AG04449 (cell line): ENCODE results near the gene ACER3.
"Not testable (repeated sequence)": the region's sequence is repeated elsewhere in the genome, so short reads cannot be mapped to it uniquely, and the experiment has no call there.

Source experiments
- CTCF ChIA-PET: fragments of 350-600 bp; formaldehyde crosslinking; extraction: SDS; loops from one replicate; lab custom pipeline; 2021; ENCODE audit warnings: antibody characterized with exemption; lab: Yijun Ruan, JAX
- POLR2A ChIA-PET: fragments of 400-600, 350-600 bp; formaldehyde crosslinking; extraction: SDS; loops from one replicate; lab custom pipeline; 2020; ENCODE audit warnings: antibody characterized with exemption, inconsistent platforms; lab: Yijun Ruan, JAX
- DNase-seq: peaks from one replicate; pipeline ENCODE4 v3.0.0-alpha.2; 2010; ENCODE audit warnings: low read depth, low spot score
- H3K4me3 ChIP-seq: 2 replicates; pipeline ENCODE4 v1.5.1; 2011; ENCODE audit warnings: low read depth, mild to moderate bottlenecking, control low read depth, low read length
- TF ChIP-seq, protein P1 (sequence below): IDR thresholded peaks from one replicate; pipeline ENCODE4 v1.5.1; 2011; ENCODE audit warnings: mild to moderate bottlenecking, moderate library complexity, low read length, control low read depth, inconsistent platforms; ENCODE audit not compliant: insufficient read depth; ENCODE audit errors: missing control alignments

Gene ACER3

DNA sequence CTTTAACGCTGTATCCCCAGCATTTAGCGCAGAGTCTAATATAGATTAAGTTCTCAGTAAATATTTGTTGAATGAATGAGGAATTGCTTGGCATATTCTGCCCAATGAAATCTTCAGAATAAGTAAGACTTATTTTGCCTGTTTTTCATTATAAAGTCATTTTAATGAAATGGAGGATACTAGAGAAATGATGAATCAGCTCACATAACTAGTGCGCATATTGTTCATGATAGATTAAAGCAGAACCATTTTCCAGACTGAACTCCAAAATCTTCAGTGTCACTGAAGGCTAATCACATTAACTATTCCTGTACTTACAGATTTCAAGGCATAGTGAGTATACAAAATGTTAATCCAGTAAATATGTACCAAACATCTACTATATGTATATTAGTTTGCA, 29.6 kb downstream of the ACER3 start:
- TF ChIP-seq, protein P1, sequence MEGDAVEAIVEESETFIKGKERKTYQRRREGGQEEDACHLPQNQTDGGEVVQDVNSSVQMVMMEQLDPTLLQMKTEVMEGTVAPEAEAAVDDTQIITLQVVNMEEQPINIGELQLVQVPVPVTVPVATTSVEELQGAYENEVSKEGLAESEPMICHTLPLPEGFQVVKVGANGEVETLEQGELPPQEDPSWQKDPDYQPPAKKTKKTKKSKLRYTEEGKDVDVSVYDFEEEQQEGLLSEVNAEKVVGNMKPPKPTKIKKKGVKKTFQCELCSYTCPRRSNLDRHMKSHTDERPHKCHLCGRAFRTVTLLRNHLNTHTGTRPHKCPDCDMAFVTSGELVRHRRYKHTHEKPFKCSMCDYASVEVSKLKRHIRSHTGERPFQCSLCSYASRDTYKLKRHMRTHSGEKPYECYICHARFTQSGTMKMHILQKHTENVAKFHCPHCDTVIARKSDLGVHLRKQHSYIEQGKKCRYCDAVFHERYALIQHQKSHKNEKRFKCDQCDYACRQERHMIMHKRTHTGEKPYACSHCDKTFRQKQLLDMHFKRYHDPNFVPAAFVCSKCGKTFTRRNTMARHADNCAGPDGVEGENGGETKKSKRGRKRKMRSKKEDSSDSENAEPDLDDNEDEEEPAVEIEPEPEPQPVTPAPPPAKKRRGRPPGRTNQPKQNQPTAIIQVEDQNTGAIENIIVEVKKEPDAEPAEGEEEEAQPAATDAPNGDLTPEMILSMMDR = no peak
- POLR2A ChIA-PET = no interaction called here
- CTCF ChIA-PET = interaction anchor here (16.2 kb wide), 1 partner anchor 29 kb away, joined by 111 read pairs; no protein-coding TSS in a partner anchor
- DNase-seq = no peak
- no peak overlapping the region for H3K4me3 ChIP-seq

DNA sequence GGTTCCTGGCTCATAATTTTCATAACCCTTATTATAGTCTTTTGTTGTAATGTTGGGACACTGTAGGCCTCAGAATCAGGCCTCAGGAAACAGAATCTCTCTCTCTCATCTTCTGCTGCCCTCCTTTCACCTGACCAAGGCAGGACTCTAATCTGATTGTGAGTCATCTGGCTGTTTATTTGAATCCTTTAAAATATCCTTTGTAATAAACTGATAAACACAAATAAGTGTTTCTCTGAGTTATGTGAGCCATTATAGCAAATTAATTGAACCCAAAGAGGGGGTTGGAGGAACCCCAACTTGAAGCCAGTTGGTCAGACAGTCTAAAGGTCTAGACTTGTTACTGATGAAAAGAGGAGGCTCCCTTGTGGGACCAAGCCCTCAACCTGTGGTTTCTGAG, 30.6 kb downstream of the ACER3 start:
- ChIA-PET CTCF (interaction anchor here (16.2 kb wide), 1 partner anchor 28 kb away, joined by 111 read pairs; no protein-coding TSS in a partner anchor), POLR2A (no interaction called here)
- no peak overlapping the region for H3K4me3 ChIP-seq
- TF ChIP-seq, protein P1 = no peak
- no peak for DNase-seq

DNA sequence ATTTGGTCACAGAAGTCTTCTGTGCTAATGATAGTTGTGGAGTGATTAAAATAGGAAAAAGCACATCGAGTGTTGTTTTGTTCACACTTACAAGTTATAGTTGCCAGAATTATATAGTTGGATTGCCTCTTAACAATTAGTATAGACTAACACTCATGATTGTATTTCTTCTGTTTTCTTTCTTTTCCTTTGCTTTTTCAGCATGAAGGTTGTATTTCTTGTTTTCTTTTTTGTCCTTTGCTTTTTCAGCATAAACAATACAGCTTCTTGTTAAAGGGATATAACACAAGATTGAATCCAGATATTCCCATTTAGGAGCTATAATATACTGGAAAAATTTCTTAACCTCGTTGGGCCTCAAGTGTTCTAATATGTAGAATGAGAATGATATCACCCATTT, 31.1 kb downstream of the ACER3 start:
- ChIA-PET POLR2A (no interaction called here), CTCF (interaction anchor here (0.7 to 16.2 kb wide), 2 partner anchors 28 to 156 kb away, joined by 3 to 111 read pairs; no protein-coding TSS in a partner anchor)
- H3K4me3 ChIP-seq = no peak overlapping the region
- DNase-seq = no peak
- TF ChIP-seq, protein P1 = no peak

DNA sequence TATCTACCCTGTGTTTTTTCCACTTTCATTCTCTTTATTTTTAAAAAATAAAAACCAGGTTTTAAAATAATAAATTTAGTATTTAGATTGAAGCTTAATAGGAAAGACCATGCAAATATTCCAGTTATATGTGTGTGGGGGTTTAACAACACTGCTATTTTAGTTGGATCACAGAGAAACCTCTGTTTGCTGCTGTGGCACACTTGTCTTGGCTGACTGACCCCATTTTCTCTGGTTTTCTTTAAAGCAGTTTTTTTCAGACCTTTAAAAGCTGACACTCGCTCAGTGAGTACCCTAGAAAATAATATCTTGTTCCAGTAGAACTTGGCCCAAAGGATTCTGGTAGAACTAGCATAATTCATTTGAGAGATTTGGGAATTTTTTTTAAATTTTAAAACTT, 31.6 kb downstream of the ACER3 start:
- CTCF ChIA-PET = interaction anchor here (0.7 to 16.2 kb wide), 3 partner anchors 14 to 155 kb away, joined by 3 to 111 read pairs (median 6); no protein-coding TSS in a partner anchor
- DNase-seq = no peak
- POLR2A ChIA-PET = no interaction called here
- H3K4me3 ChIP-seq = no peak overlapping the region
- TF ChIP-seq, protein P1 = no peak

DNA sequence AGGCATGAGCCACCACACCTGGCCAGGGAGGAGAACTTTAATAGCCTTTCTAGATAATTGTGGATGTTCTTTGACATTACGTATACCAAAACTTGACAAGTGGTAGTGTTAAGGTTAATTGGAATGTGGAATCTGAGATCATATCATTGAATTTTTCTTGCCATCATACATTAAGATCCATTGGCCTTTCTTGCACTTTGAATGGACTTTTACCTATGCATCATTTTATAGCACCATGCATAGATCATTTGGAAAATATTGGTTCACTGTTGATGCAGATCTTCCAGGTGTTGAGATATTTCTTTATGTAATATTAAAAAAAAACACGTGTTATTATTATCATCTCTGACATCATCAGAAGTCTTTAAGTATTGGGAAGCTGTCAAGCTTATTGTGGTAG, 36.5 kb downstream of the ACER3 start:
- ChIA-PET POLR2A (no interaction called here), CTCF (interaction anchor here (0.7 to 16.2 kb wide), 3 partner anchors 15 to 78 kb away, joined by 3 to 111 read pairs (median 3); no protein-coding TSS in a partner anchor)
- H3K4me3 ChIP-seq = no peak overlapping the region
- DNase-seq = no peak
- TF ChIP-seq, protein P1 = no peak

DNA sequence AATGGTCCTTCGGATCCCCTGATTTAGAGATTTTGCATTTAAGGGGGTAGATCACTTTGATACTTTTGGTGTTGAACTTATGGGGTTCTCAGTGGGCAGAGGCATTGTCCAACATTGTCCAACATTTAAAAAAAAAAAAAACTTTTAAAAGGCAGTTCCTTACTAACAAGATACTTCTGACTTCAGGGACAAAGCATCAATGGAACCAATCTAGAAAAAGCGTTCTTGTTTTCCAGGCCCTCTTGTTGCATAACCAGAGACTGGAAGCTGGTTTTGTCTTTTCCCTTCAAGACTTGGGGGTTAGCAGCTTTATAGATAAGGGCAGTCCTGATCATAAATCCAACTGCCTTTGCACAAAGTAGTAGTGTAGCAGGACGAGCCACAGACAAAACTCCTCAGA, 40.4 kb downstream of the ACER3 start:
- no peak overlapping the region for H3K4me3 ChIP-seq
- TF ChIP-seq, protein P1 = no peak
- ChIA-PET POLR2A (no interaction called here), CTCF (interaction anchor here (11.1 kb wide), 1 partner anchor 18 kb away, joined by 141 read pairs; no protein-coding TSS in a partner anchor)
- DNase-seq = no peak

DNA sequence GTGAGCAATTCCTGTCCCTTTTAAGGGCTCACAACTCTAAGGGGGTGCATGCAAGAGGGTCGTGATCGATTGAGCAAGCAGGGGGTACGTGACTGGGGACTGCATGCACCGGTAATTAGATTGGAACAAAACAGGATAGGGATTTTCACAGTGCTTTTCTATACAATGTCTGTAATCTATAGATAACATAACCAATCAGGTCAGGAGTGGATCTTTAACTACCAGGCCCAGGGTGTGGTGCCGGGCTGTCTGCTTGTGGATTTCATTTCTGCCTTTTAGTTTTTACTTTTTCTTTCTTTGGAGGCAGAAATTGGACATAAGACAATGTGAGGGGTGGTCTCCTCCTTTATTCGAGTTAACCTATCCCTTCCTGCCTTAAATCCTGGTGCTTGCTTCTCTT, 40.9 kb downstream of the ACER3 start:
- POLR2A ChIA-PET, DNase-seq, H3K4me3 ChIP-seq: not testable (repeated sequence)
- CTCF ChIA-PET = interaction anchor here (11.1 kb wide), 1 partner anchor 18 kb away, joined by 141 read pairs; no protein-coding TSS in a partner anchor
